ENCODE measurements around the gene FAM216B. TPM values are rescaled to one million over a fixed set of nuclear protein-coding genes. Genes with fewer than 3 reads are reported as not detected.

The FAM216B gene
- total and polyA plus RNA-seq, 9 of the 15 experiments (the other 6 are each of a cell fraction or from before 2014, with no cell fraction given), result not detected

DNA sequence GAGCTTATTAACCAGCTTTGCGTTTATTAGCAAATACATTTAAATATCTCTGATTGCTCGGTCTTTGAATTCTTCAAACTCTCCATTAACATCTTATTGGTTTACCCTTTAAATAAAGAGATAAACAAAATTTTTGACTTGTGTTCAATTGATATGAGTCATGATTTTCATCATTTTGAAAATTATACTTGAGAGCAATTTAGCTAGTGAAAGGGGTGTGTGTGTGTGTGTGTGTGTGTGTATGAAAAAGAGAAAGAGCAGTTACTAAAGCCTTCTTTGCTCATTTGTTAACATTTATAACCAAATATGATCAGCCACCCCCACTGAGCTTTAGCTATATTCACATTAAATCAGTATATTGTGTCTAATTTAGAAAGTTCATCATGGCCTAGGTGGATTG, 48.3 kb upstream of the FAM216B start:
- no TSS peak for BruUV-seq (replicated peaks)
- H3K4me2 ChIP-seq (ENCODE audit: insufficient read depth, low read length), result no peak overlapping the region
- no peaks in the 10 kb centered on the region for H3K9me1 ChIP-seq (ENCODE audit: control insufficient read depth, insufficient read depth, low read length)
- H3K9me3 ChIP-seq (replicated peaks; ENCODE audit: control insufficient read depth, insufficient read depth, low read depth, low read length), result no peaks in the 10 kb centered on the region
- WGBS (ENCODE audit: insufficient coverage, low coverage, missing lambda C conversion rate), result 0% methylated on average over 2 of the region's 2 CpGs
- no peak overlapping the region for H3K4me3 ChIP-seq
- H3K4me1 ChIP-seq (replicated peaks in 1 of 2; ENCODE audit: control insufficient read depth in 2 of 2, insufficient read depth in 2 of 2, low read length in 2 of 2), result no peaks in the 10 kb centered on the region
- H4K20me1 ChIP-seq (replicated peaks; ENCODE audit: control insufficient read depth, insufficient read depth, low read length), result no peaks in the 10 kb centered on the region
- no peaks in the 10 kb centered on the region for H3K27me3 ChIP-seq (ENCODE audit: control insufficient read depth in 2 of 2, insufficient read depth in 2 of 2, low read length in 2 of 2)
- no peak for FAIRE-seq
- H2AFZ ChIP-seq (ENCODE audit: low read depth, low read length), result no peak overlapping the region
- no peak overlapping the region for H3K27ac ChIP-seq (ENCODE audit: extremely low read depth, low read depth, low read length)
- ATAC-seq, result no peak
- in situ Hi-C loops (cut with MboI) (no loop called here), intact Hi-C loops (cut with micrococcal nuclease) (no loop called here)
- DNase-seq (ENCODE audit: extremely low read depth in 1 of 4, low spot score in 3 of 4), result no peak
- no peaks in the 10 kb centered on the region for H3K36me3 ChIP-seq (ENCODE audit: control insufficient read depth, insufficient read depth, low read length)
- CTCF ChIA-PET (ENCODE audit: low intra/inter-chr PET ratio), result no interaction called here
- H3K9ac ChIP-seq (ENCODE audit: insufficient read depth in 1 of 2, low read depth in 2 of 2, low read length in 2 of 2), result no peak overlapping the region
- POLR2A ChIA-PET, result interaction anchor here (0.7 kb wide), 1 partner anchor 79 kb away, joined by 3 read pairs; no protein-coding TSS in a partner anchor
- H3K79me2 ChIP-seq (ENCODE audit: control insufficient read depth, insufficient read depth, low read length), result no peaks in the 10 kb centered on the region
- TF ChIP-seq, protein P1, sequence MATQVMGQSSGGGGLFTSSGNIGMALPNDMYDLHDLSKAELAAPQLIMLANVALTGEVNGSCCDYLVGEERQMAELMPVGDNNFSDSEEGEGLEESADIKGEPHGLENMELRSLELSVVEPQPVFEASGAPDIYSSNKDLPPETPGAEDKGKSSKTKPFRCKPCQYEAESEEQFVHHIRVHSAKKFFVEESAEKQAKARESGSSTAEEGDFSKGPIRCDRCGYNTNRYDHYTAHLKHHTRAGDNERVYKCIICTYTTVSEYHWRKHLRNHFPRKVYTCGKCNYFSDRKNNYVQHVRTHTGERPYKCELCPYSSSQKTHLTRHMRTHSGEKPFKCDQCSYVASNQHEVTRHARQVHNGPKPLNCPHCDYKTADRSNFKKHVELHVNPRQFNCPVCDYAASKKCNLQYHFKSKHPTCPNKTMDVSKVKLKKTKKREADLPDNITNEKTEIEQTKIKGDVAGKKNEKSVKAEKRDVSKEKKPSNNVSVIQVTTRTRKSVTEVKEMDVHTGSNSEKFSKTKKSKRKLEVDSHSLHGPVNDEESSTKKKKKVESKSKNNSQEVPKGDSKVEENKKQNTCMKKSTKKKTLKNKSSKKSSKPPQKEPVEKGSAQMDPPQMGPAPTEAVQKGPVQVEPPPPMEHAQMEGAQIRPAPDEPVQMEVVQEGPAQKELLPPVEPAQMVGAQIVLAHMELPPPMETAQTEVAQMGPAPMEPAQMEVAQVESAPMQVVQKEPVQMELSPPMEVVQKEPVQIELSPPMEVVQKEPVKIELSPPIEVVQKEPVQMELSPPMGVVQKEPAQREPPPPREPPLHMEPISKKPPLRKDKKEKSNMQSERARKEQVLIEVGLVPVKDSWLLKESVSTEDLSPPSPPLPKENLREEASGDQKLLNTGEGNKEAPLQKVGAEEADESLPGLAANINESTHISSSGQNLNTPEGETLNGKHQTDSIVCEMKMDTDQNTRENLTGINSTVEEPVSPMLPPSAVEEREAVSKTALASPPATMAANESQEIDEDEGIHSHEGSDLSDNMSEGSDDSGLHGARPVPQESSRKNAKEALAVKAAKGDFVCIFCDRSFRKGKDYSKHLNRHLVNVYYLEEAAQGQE (IDR thresholded peaks at IDR 0.05; ENCODE audit: borderline replicate concordance), result no peak
- TF ChIP-seq, protein P1 (CRISPR knock-in tag; IDR thresholded peaks at IDR 0.05; ENCODE audit: low read depth), result no peak
- no peak for TF ChIP-seq C11orf30 (IDR thresholded peaks at IDR 0.05; ENCODE audit: low read depth)
- TF ChIP-seq, protein P2, sequence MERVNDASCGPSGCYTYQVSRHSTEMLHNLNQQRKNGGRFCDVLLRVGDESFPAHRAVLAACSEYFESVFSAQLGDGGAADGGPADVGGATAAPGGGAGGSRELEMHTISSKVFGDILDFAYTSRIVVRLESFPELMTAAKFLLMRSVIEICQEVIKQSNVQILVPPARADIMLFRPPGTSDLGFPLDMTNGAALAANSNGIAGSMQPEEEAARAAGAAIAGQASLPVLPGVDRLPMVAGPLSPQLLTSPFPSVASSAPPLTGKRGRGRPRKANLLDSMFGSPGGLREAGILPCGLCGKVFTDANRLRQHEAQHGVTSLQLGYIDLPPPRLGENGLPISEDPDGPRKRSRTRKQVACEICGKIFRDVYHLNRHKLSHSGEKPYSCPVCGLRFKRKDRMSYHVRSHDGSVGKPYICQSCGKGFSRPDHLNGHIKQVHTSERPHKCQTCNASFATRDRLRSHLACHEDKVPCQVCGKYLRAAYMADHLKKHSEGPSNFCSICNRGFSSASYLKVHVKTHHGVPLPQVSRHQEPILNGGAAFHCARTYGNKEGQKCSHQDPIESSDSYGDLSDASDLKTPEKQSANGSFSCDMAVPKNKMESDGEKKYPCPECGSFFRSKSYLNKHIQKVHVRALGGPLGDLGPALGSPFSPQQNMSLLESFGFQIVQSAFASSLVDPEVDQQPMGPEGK (CRISPR knock-in tag; IDR thresholded peaks at IDR 0.05; ENCODE audit: borderline replicate concordance), result no peak
- TF ChIP-seq ZNF551 (CRISPR knock-in tag; IDR thresholded peaks at IDR 0.05), result no peak
- no peak for TF ChIP-seq U2AF2 (optimal IDR thresholded peaks at IDR 0.05; ENCODE audit: low read depth, low read length)
- TF ChIP-seq, protein P3, sequence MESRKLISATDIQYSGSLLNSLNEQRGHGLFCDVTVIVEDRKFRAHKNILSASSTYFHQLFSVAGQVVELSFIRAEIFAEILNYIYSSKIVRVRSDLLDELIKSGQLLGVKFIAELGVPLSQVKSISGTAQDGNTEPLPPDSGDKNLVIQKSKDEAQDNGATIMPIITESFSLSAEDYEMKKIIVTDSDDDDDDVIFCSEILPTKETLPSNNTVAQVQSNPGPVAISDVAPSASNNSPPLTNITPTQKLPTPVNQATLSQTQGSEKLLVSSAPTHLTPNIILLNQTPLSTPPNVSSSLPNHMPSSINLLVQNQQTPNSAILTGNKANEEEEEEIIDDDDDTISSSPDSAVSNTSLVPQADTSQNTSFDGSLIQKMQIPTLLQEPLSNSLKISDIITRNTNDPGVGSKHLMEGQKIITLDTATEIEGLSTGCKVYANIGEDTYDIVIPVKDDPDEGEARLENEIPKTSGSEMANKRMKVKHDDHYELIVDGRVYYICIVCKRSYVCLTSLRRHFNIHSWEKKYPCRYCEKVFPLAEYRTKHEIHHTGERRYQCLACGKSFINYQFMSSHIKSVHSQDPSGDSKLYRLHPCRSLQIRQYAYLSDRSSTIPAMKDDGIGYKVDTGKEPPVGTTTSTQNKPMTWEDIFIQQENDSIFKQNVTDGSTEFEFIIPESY (CRISPR knock-in tag; IDR thresholded peaks at IDR 0.05), result no peak
- no peak for TF ChIP-seq RBM17 (IDR thresholded peaks at IDR 0.05; ENCODE audit: borderline replicate concordance, low read depth, low read length)
- no peak for TF ChIP-seq NCOA6 (IDR thresholded peaks at IDR 0.05)
- no peak for TF ChIP-seq ZNF584 (CRISPR knock-in tag; IDR thresholded peaks at IDR 0.05; ENCODE audit: low read depth)
- TF ChIP-seq FOXP1 (CRISPR knock-in tag; IDR thresholded peaks at IDR 0.05), result no peak

Data from K562 (cell line).